Choroid plexus epithelial cell (primary cell): ENCODE results near the gene GPD1L.

ENCODE experiments used
- DNase-seq: peaks from one replicate; pipeline ENCODE4 v3.0.0-alpha.2; 2010; ENCODE audit warnings: low read depth
- H3K4me3 ChIP-seq: 2 replicates; pipeline ENCODE4 v1.5.1; 2011; ENCODE audit warnings: low read depth, mild to moderate bottlenecking, control low read depth, low read length, moderate library complexity
- CTCF ChIP-seq: conservative IDR thresholded peaks from 2 replicates; pipeline ENCODE4 v1.5.1; 2011; ENCODE audit warnings: low read depth, mild to moderate bottlenecking, control low read depth, inconsistent platforms, low read length, moderate library complexity

Gene GPD1L

DNA sequence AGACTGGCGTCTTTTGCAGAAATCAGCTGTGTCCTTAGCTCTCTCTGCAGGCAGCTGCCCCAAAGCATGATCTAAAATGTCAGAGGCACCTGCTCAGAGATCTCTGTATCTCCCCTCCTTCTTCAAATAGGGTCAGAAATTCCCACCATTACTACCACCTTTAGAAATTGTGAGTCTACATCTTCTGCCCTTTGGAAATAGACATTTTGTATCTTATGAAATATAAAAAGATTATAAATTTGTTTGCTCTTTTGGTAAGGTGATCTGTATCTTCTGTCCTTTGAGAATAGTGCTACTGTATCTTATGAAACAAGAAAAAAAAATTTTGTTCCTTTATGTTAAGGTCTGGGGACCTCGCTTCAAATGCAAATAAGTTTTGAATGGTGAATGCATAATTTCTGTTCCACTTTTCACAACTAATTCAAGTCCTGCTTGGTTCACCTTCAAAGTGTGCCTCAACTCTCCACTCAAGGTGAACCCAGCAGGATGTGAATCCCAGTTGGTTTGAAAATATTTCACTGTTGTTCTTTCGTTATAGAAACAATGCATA lies 28.3 kb upstream of the GPD1L start:
- TF ChIP-seq CTCF = no peak
- DNase-seq = no peak
- H3K4me3 ChIP-seq = no peak overlapping the region

GRCh38 chr3:32078864-32079263 lies 27.6 kb upstream of the GPD1L start:
- DNase-seq = no peak
- TF ChIP-seq CTCF = no peak

DNA sequence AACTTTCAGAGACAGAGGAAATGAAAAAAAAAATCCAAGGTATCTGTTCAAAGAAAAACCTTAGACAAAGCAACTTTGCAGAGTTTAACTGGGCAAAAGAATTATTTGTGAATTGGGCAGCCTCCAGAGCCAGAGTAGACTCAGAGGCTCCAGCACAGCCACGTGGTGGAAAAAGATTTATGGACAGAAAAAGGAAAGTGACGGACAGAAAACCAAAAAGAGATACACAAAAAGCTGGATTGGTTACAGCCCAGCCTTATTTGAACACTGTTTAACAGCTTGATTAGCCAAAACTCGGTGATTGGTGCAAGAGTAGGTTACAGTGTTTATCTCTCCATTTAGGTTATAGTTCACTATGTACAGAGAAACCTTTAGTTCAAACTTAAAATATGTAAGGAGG lies 23.7 kb upstream of the GPD1L start:
- DNase-seq = peak; percentile 18
- no peak for TF ChIP-seq CTCF
- H3K4me3 ChIP-seq = no peak overlapping the region

More at GRCh38 chr3:32078864-32079263, 27.6 kb upstream of the GPD1L start:
- H3K4me3 ChIP-seq = no peak overlapping the region

DNA sequence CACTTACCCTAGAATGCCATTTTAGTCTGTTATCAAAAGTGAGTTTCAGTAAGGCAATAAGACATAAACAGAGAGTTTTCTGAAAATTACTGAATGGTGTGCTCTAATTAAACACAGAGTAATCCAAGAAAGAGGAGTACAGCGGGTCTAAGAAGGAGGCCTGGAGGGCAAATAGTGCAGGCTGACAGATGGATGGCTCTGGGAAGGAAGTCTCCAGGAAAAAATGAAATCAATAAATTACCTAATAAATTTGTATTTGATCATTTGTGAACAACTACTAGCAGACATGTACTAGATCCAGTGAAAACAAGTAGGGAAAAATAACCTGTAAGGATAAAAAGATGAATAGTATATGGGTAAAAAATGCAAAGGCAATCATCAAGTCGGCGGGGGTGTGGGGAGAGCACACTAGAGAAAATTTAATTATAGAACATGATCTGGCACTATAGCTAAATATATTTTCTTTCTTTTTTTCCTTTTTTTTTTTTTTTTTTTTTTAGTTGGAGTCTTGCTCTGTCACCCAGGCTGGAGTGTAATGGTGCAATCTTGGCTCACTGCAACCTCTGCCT lies 22.6 kb upstream of the GPD1L start:
- no peak for TF ChIP-seq CTCF
- H3K4me3 ChIP-seq = no peak overlapping the region
- DNase-seq = no peak

DNA sequence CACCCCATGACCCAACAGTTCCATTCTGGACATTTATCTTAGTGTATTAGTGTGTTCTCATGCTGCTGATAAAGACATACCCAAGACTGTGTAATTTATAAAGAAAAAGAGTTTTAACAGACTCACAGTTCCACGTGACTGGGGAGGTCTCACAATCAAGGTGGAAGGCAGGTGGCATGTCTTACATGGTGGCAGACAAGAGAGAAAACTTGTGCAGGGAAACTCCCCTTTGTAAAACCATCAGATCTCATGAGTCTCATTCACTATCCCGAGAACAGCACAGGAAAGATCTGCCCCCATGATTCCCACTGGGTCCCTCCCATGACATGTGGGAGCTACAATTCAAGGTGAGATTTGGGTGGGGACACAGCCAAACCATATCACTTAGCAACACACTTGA lies 21.6 kb upstream of the GPD1L start:
- TF ChIP-seq CTCF = no peak
- no peak for DNase-seq
- no peak overlapping the region for H3K4me3 ChIP-seq

- H3K4me3 ChIP-seq = no peak overlapping the region
- no peak for DNase-seq
- no peak for TF ChIP-seq CTCF
Observed at GRCh38 chr3:32086464-32086863, 20.0 kb upstream of the GPD1L start.

DNA sequence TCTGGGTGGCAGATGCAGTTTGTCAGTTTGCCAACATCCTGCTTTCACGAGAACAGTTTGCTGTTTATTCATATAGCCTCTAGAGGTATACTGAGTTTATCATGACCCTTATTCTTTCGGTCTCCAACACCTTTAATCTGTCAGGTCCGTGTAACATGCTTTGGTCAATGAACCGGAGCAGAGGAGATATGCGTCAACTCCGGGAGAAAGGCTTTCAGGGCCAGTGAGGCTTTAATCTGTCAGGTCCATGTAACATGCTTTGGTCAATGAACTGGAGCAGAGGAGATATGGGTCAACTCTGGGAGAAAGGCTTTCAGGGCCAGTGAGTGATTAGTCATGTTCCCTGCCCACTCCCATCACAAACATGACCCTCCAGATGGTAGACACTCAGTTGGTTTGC lies 16.9 kb upstream of the GPD1L start:
- H3K4me3 ChIP-seq = no peak overlapping the region
- TF ChIP-seq CTCF = no peak
- no peak for DNase-seq
